ENCODE results near the gene ADAM17.
"Not testable (repeated sequence)": the region's sequence is repeated elsewhere in the genome, so short reads cannot be mapped to it uniquely, and the experiment has no call there.

Gene ADAM17

DNA sequence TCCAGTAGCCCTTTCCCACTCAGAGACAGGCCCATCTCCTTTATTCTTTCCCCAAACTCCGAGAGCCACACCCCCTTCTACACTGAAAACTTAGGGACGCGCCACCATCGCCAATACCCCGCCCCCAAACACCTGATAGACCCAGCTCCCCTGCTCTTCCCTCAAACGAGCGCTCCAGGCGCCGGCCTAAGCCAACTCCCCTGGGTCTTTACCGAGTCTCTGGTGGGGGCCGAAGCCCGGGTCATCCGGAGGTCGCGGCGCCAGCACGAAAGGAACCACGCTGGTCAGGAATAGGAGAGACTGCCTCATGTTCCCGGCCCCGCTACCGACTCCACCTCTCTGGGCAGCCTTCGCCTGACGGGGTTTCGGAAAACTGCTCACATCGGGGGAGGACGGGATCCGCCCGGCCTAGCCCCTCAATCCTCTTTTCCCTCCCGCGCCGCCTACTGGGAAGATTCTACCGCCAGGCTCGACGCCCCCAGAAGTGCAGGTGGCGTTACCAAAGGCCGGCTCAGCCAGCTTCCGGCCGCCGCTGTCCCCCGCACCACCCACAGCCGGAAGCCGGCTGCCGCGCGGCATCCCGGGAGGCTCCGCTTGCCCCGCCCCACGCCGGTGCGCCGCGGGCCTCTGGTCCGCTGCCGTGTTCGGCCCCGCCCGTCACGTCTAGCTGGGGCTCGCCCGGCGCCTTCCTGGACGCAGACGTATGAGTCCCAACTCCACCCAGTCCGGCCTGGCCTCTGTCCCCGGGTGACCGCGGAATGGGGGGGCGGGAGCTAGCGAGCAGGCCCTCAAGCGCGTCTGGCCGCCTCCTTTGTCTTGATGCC is at the start of gene ADAM17:
TSS of gene ADAM17 (minus strand) at position 534 of the 824 bp plus-strand sequence. CDS start at position 309, 225 bp downstream.
- in situ Hi-C loops (cut with MboI; ENCODE audit: low pct_unique_long_range_greater_than_20kb, low sequenced_read_pairs, unreplicated experiment) = no loop called here
- TF ChIP-seq CTCF (IDR thresholded peaks at IDR 0.05; ENCODE audit: extremely low read depth, insufficient read depth, missing control alignments) = peak; percentile 49
- DNase-seq (ENCODE audit: low spot score) = peak; percentile 92

- DNase-seq (ENCODE audit: low spot score) = no peak
- in situ Hi-C loops (cut with MboI; ENCODE audit: low pct_unique_long_range_greater_than_20kb, low sequenced_read_pairs, unreplicated experiment) = no loop called here
- no peak for TF ChIP-seq CTCF (IDR thresholded peaks at IDR 0.05; ENCODE audit: extremely low read depth, insufficient read depth, missing control alignments)
Measured at GRCh38 chr2:9602412-9602811, 46.8 kb upstream of the ADAM17 start.

DNA sequence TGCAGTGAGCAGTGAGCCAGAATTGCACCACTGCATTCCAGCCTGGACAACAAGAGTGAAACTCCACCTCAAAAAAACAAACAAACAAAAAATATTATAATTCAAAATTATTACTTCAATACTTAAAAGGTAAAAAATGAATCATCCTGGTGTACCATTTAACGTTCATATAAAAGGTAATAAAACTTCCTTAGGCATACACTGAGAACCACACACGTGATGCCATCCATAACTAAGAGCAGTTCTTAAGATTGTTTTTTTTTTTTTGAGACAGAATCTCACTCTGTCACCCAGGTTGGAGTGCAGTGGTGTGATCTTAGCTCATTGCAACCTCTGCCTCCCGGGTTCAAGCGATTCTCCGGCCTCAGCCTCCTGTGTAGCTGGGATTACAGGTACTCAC is 45.8 kb upstream of the ADAM17 start:
- DNase-seq (ENCODE audit: low spot score) = no peak
- TF ChIP-seq CTCF (IDR thresholded peaks at IDR 0.05; ENCODE audit: extremely low read depth, insufficient read depth, missing control alignments) = no peak
- in situ Hi-C loops (cut with MboI; ENCODE audit: low pct_unique_long_range_greater_than_20kb, low sequenced_read_pairs, unreplicated experiment) = no loop called here

DNA sequence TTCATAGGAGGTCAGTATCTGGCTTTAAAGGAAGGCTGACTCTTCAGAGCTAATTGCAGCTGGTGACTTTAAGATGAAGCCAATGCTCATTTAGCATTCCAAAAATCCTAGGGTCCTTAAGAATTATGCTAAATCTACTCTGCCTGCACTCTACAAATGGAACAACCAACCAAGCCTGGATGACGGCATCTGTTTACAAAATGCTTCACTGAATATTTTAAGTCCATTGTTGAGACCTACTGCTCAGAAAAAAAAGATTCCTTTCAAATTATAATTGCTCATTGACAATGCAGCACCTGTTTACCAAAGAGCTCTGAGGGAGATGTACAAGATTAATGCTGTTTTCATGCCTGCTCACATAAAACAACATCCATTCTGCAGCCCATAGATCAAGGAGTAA is 43.8 kb upstream of the ADAM17 start:
- DNase-seq (ENCODE audit: low spot score) = no peak
- in situ Hi-C loops (cut with MboI; ENCODE audit: low pct_unique_long_range_greater_than_20kb, low sequenced_read_pairs, unreplicated experiment) = no loop called here

GRCh38 chr2:9596621-9597311 is 41.1 kb upstream of the ADAM17 start:
- in situ Hi-C loops (cut with MboI; ENCODE audit: low pct_unique_long_range_greater_than_20kb, low sequenced_read_pairs, unreplicated experiment) = no loop called here
- DNase-seq (ENCODE audit: low spot score) = no peak
- no peak for TF ChIP-seq CTCF (IDR thresholded peaks at IDR 0.05; ENCODE audit: extremely low read depth, insufficient read depth, missing control alignments)

More for the DNA sequence above, 43.8 kb upstream of the ADAM17 start:
- TF ChIP-seq CTCF (IDR thresholded peaks at IDR 0.05; ENCODE audit: extremely low read depth, insufficient read depth, missing control alignments) = no peak

DNA sequence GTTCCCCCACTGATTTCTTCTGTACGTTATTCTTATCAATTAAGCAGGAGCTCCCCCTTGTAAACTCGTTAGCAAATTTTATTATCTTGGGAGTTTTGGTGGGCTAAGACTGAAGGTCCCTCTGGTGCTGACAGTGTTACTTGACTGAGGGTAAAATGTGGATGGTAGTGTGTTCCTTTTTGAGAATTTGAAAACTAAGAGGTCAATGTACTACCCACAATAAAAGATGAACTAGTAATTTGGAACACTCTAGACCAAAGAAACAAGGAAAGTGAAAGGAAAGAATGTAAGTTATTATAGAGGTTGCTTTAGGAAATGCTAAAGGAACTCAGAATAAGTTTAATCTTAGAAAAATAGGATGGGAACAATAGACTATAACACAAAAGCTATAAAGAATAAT is 40.1 kb upstream of the ADAM17 start:
- TF ChIP-seq CTCF (IDR thresholded peaks at IDR 0.05; ENCODE audit: extremely low read depth, insufficient read depth, missing control alignments) = no peak
- no peak for DNase-seq (ENCODE audit: low spot score)
- in situ Hi-C loops (cut with MboI; ENCODE audit: low pct_unique_long_range_greater_than_20kb, low sequenced_read_pairs, unreplicated experiment) = no loop called here

DNA sequence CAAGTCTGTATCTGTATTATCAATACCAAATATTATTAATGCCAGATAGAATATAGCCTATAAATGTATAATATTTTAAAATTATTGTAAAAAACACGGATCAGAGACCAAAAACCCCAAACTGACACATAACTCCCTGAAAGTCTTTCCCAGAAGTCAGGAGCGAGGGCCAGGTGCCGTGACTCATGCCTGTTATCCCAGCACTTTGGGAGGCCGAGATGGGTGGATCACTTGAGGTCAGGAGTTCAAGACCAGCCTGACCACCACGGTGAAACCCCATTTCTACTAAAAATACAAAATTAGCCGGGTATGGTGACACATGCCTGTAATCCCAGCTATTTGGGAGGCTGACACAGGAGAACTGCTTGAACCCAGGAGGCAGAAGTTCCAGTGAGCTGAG is 39.6 kb upstream of the ADAM17 start:
- in situ Hi-C loops (cut with MboI; ENCODE audit: low pct_unique_long_range_greater_than_20kb, low sequenced_read_pairs, unreplicated experiment); DNase-seq (ENCODE audit: low spot score): not testable (repeated sequence)
